ENCODE measurements around the gene TOX2.

TOX2 gene

DNA sequence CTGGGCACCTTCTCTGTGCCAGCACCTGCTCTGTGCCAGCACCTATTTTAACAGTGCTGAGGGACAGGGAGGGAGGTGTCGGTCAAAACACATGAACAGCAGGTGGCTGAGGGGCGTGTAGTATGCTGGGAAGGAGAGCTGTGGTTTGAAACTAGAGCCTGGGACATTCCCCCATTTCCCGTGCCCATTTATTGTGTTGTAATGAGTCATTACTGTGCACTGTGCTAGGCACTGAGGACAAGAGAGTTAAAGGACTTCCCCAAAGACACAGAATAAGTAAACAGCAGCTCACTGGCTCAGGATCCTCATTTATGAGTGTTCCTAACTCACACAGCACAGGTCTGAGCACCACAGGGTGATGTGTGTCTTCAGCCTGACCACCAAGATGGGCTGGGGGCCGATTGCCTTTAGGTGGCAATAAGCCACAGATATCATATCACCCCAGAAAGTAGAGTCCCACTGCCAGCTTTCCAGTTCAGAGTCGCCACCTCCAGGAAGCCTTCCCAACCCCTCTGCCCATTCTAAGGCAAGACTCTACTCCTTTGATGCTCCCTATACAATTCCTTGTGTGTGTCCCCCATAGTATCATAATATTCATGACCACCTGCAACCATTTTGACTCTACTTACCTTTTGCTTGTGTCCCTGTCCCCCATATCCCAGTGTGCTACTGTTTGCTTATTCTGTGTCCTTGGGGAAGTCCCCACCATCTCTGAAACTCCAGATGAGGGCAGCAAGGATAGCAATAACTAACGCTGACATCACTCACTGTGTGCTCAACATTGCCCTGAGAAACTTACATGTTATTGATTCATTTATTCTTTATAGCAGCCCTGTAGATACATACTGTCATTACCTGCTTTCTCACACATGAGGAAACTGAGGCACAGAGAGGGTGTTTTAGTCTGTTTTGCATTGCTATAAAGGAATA is 87.3 kb downstream of the TOX2 start:
- no peak for DNase-seq

DNA sequence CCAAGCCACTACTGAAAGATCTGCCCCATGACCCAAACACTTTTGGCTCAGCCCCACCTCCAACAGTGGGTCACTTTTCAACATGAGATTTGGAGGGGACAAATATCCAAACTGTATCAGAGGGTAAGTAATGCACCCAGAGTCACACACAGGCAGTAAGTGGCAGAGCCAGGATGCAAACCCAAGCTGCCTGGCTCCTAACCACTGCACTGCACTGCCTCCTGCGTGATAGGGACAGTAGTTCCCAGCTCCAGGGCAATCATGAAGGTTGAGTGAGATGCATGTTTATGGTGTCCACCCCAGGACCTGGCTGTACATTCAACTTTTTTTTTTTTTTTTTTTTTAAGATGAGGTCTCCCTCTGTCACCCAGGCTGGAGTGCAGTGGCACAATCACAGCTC is 88.2 kb downstream of the TOX2 start:
- no peak for DNase-seq

DNA sequence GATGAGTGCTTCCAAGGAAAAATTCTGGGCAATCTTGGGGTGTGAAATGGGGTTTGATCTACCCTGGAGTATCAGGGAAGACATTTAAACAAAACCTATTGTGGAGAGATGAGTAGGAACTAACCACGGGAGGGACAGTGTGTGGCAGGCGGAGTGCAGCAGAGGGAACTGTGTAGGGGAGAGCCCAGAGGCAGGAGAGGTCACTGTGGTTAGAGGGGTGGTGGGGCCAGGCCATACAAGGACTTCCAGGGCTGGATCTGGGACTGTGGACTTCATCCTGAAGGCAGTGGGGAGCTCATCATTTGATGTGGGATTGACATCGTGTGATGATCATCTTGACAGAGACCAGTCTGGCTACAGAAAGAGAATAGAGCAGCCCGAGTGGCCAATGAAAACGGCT is 89.0 kb downstream of the TOX2 start:
- DNase-seq = no peak

GRCh38 chr20:44004306-44004915 is 89.8 kb downstream of the TOX2 start:
- DNase-seq = no peak

DNA sequence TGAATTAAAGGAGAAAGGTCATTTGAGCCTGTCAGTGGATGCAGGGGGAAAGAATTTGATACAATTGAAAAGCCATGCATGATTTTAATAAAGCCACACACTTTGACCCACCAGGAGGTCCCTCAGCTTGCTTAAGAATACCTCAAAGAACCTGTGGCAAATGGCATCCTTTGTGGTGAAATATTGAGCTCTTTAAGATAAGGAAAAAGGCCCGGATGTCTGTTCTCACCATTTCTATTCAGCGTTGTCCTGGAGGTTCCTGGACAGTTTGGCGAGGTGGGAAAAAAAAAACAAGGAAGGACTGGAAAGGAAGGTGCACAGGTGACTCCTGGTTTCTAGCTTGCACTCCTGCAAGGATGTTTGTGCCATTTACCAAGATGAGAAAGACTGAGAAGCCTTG is 91.0 kb downstream of the TOX2 start:
- no peak for DNase-seq

- DNase-seq = no peak
These were observed 91.5 kb downstream of the TOX2 start for GRCh38 chr20:44006126-44006525.

DNA sequence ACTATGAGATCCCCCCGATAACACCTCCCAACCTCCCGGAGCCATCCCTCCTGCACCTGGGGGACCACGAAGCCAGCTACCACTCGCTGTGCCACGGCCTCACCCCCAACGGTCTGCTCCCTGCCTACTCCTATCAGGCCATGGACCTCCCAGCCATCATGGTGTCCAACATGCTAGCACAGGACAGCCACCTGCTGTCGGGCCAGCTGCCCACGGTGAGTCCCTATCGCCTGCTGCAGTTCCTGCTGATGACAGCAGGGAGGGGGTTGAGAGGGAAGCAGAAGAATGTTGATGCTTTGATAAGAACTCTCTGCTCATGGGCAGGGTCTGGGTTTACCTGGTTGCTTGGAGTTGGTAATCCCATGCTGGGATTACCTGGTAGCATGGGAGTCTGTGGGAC is 91.9 kb downstream of the TOX2 start:
- DNase-seq = no peak

GRCh38 chr20:44008806-44009678 is 94.4 kb downstream of the TOX2 start:
- DNase-seq = no peak

DNA sequence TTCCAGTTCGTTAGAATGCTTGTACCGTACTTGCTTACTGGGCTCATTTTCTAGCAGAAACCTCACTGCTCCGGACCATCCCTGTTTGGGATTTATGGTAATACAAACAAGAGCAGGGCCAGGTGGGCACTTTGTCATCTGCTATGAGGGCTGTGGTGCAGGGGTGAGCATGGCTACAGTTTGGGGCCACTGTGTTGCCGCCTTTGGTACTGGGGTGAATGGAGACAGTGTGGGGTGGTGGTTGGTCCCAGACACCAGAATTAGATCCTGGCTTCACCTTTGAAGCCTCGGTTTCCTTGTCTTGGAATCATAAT is 95.0 kb downstream of the TOX2 start:
- DNase-seq = no peak

- no peak for DNase-seq
These were observed 95.6 kb downstream of the TOX2 start for GRCh38 chr20:44010162-44010704.

GRCh38 chr20:44011251-44011940 is 96.7 kb downstream of the TOX2 start:
- DNase-seq = no peak

DNA sequence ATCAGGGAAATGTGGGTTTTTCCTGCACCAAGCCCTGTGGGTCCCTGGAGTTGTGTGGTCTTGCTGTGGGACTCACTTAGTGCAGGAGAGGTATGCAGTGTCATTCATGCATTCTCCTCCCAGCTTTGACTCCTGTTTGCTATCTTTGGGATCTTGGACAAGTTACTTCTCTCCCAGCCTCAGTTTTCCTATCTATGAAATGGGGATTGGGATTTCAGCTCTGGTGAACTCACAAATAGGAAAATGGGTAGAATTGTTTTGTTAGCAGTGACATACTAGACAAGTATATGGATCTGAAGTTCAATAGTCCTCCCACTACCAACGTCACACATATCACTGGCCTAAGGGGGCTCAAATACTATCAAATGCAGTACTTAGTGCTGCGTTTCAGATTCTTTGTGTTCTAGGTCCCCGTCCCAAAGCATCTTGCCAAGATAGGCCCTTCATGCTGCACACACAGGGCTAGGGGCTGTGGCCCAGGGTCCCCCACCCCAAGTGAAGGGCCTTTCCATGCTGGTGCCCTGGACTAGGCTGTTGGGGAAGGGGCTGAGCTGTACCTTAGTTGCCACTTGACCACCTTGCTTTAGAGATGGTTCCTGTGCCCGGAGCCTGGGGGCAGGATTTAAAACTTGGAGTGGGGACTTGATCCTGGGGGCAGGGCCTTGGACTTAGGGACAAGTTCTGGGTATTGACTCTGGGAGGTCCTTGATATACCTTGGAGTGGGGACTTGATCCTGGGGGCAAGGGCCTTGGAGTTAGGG is 98.0 kb downstream of the TOX2 start:
- no peak for DNase-seq

- DNase-seq = no peak
These were observed 100.4 kb downstream of the TOX2 start for GRCh38 chr20:44014807-44015732.

DNA sequence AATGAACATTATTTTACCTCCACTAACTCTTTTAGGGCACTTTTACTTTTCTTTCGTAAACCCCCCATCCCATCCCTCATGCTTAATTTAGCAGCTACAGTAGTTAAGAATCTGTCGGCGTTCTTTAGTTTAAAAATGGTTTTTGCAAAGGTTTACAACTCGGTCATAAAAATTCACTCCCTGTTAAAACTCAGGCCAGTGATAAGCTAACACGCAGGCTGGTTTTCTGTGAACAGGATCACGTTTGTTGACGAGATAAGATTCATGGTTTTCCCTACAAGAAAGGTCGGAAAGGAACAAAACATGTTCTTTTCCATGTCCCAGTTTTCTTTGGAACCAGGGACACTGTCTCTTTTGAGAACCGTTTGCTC is 101.1 kb downstream of the TOX2 start:
- no peak for DNase-seq

DNA sequence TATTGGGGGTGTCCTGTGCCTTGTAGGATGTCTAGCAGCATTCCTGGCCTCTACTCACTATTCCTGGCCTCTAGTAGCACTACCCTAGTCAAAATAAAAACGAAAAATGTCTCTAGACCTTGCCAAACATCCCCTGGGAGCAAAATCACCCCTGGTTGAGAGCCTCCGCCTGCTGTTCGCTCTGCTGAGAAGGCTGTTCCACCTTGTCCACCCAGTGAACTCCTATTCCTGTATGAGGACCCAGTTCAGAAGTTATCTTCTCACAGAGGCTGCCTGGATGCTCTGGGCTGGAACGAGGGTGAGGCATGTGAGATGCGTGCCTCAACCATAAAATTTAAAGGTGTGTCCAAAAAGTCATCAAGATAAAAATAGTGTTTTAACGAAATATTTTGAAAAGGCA is 101.9 kb downstream of the TOX2 start:
- DNase-seq = no peak

GRCh38 chr20:44017211-44017610 is 102.6 kb downstream of the TOX2 start:
- no peak for DNase-seq

DNA sequence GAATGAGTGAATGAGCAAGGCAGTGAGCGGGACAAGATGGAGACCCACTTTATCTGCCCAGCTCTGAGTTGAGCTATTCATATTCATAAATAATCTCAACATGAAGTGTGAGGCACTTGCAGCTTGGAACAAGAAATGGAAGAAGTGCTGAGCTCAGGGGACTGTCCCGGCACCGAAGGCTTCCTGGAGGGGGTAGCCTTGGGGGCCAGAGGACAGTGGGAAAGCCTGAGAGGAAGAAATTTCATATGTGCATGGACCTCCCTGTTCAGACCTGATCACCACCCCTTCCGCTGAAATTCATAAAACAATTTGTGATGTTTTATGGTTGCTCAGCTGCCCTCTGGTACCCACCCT is 103.2 kb downstream of the TOX2 start:
- DNase-seq = no peak

DNA sequence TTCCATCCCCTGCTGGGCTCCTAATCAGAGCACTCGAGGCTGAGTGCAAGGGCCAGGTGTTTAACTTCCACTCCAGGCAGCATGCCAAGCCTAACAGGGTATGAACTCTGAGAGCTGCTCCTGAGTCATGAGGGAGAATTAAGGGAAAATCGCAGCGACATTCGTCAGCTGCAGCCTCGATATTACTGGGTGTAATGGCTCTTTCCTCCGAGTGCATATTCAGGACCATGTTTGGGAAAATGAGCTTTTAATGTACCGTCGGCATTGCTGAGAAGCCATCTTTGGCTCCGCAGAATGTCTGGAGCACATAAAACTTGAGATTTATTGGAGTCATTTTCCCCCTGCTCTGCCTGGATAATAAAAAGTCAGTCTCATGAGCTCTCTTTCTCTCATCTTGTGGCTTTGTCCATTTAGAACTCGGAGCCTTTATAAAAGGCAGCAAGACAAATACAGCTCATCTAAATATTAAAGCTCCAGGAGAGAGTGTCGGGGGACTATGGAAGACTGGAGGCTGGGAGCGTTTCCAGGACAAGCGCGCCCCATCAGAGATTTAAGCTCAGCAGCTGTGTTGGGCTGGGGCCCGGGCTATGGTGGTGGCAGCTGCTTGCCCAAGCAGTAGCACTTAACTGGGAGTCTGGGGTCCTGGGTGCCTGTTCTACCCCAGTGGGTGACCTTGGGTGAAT is 103.7 kb downstream of the TOX2 start:
- peak in 3 of 14 donors; percentile 6 to 32 (median 19) for DNase-seq

DNA sequence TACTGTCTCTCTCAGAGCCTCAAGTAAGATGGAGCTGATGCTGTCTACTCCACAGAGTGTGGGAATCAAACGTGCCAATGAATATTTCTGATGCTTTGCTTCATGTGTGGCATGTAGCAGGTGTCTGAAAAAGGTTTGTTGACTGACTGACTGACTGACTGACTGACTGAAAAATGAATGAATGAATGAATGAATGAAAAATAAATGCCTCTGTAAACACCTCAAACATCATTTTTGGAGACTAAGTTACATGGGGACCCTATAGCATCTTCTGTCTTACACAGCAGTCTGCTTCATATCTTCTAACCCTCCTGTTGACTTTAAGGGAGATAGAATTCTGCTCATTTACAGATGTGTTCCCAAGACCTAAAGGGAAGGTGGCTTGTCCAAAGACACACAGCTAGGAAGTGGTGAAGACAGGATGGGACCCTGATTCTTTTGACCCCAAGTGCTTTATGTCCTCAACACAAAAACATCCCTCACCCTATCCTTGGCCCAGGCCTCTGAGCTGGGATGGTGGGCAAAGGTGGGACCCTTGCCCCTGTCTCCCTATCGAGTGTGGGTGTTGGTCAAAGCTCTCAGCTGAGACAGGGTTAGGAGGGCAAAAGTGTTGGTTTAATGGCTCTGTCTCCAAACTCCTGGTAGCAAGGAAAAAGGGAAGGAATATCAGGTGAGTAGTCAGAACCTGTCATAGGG is 104.4 kb downstream of the TOX2 start:
- DNase-seq = no peak
